HUES48 (cell line): ENCODE results near the gene CSNK1D.

ENCODE experiments used
- H3K27ac ChIP-seq: one replicate; pipeline ENCODE4 v1.7.0; 2013; ENCODE audit warnings: low read depth, low read length, inconsistent platforms
- H3K27me3 ChIP-seq: 2 replicates; pipeline ENCODE4 v1.6.1; 2013; ENCODE audit warnings: mild to moderate bottlenecking, low read length; ENCODE audit not compliant: control insufficient read depth, insufficient read depth
- H3K36me3 ChIP-seq: 2 replicates; pipeline ENCODE4 v1.6.1; 2013; ENCODE audit warnings: low read length; ENCODE audit not compliant: control insufficient read depth, insufficient read depth
- H3K4me1 ChIP-seq: 2 replicates; pipeline ENCODE4 v1.6.1; 2013; ENCODE audit warnings: mild to moderate bottlenecking, low read length; ENCODE audit not compliant: control insufficient read depth, insufficient read depth
- H3K4me3 ChIP-seq: 2 replicates; pipeline ENCODE4 v1.5.1; 2013; ENCODE audit warnings: mild to moderate bottlenecking, low read depth, low read length
- H3K9ac ChIP-seq: 2 replicates; pipeline ENCODE4 v1.6.1; 2013; ENCODE audit warnings: mild to moderate bottlenecking, low read depth, low read length, moderate library complexity
- H3K9me3 ChIP-seq: 2 replicates; pipeline ENCODE4 v1.6.1; 2013; ENCODE audit warnings: low read length; ENCODE audit not compliant: control insufficient read depth, insufficient read depth

Gene CSNK1D

DNA sequence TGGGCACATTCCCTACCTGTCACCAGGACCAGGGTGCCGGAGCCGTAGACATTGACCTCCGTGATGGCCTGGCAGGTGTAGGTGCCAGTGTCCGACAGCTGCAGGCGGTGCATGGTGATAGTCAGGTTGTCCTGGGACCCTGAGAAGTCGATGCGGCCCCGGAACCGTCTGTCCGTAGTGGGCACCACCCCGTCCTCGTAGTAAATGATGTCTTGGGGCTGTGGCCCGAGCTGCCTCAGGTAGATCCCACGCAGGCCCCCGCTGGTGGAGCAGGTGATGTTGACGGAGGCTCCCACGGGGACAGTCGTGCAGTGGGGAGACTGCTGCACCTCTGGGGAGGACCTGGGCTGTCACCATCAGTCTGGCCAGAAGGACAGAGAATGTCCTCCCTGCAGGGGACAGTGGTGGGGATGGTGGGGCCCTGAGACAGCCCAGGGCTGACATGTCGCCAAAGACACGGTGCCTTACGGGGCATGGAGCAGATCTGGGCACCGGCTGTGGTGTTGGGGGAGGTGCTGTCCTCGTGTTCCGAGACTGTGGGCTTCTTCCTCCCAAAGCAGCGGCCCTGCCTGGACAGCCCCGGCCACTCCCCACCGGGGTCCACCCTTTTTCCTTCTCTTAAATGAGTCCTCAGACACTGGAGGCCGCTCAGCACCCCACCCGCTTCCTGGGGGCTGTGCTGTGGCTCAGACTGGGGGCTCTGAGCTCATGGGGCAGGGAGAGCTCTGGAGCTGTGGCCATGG lies 43.3 kb upstream of the CSNK1D start:
- H3K27me3 ChIP-seq, result no peaks in the 10 kb centered on the region
- H3K4me3 ChIP-seq, result no peak overlapping the region
- H3K4me1 ChIP-seq, result 0 out of 2 replicates have a peak, but pooled peaks cover 4% of the 10 kb centered on the region

DNA sequence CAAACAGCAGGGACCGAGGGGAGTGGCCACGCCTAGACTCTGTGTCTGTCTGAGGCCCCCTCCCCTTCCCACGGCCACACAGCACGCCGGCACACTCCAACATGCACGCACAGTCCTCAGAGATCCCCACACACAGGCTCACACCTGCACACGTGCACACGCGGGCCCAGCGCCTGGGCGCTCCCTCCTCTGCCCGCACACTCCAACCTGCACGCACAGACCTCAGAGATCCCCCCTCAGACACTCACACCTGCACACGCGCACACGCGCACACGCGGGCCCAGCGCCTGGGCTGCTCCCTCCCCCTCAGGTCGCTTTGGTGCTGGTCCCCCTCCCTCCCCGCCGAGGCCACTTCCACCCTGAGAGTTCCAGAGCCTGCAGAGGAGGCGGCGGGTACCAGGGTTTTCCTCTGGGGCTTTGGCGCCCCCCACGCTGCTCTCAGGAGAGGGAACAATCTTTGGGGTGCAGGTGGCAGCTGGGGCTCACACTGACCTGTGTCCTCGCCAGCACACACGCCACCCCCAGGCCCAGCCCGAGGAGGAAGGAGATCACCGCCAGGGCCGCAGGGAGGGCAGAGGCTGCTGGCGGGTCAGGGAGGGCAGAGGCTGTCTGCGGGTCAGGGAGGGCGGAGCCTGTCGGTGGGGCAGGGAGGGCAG lies 42.3 kb upstream of the CSNK1D start:
- no peaks in the 10 kb centered on the region for H3K36me3 ChIP-seq
- H3K9me3 ChIP-seq, result no peaks in the 10 kb centered on the region
- peak overlapping the region; percentile 17; the same call in 1 of the 2 replicates for H3K4me3 ChIP-seq
- no peaks in the 10 kb centered on the region for H3K27me3 ChIP-seq
- no peak overlapping the region for H3K27ac ChIP-seq
- no peak overlapping the region for H3K9ac ChIP-seq
- 0 out of 2 replicates have a peak, but pooled peaks cover 4% of the 10 kb centered on the region for H3K4me1 ChIP-seq

More for the DNA sequence above, 43.3 kb upstream of the CSNK1D start:
- Histone ChIP-seq H3K36me3 (no peaks in the 10 kb centered on the region), H3K9me3 (no peaks in the 10 kb centered on the region), H3K27ac (no peak overlapping the region), H3K9ac (no peak overlapping the region)

DNA sequence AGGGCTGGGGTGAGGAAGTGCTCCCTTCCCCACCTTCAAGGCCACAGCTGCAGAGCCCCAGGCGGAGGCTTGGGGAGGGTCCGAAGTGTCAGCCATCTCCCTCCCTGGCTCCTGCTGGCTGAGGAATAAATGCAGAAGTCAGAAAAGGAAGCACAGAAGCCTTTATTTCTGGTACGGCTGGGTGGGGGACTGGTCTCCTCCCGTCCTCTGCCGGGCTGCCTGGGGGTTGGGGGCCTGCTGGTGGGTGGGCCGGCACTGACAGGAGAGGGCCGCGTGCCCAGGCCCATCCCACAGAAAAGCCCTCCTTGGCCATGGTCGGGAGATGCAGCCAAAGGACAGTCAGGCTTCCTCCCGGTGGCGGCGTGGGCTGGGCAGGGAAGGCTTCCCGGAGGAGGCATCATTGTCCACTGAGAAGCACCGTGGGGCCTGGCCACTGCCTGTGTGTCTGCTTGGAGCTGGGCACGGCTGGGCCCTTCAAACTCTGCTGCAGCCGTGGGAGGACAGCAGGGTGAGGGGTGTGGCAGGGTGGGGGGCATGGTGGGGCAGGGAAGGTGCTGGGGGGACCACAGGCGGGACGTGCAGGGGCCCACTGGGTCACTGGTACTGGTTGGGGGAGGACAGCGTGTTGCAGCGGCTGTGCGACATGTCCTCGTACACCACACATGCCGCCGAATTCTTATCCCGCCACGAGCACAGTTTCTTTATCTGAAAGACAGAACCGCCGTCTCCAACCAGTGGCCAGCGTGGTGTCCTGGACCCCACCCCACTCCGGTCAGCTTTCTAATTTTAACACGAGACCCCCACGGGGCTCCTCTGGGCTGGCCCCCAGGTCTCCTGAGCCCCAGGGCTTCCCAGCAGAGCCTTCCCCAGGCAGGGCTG lies 41.5 kb upstream of the CSNK1D start:
- Histone ChIP-seq H3K4me3 (no peak overlapping the region), H3K27me3 (no peaks in the 10 kb centered on the region), H3K36me3 (no peaks in the 10 kb centered on the region), H3K27ac (no peak overlapping the region), H3K4me1 (0 out of 2 replicates have a peak, but pooled peaks cover 4% of the 10 kb centered on the region), H3K9me3 (no peaks in the 10 kb centered on the region), H3K9ac (no peak overlapping the region)

DNA sequence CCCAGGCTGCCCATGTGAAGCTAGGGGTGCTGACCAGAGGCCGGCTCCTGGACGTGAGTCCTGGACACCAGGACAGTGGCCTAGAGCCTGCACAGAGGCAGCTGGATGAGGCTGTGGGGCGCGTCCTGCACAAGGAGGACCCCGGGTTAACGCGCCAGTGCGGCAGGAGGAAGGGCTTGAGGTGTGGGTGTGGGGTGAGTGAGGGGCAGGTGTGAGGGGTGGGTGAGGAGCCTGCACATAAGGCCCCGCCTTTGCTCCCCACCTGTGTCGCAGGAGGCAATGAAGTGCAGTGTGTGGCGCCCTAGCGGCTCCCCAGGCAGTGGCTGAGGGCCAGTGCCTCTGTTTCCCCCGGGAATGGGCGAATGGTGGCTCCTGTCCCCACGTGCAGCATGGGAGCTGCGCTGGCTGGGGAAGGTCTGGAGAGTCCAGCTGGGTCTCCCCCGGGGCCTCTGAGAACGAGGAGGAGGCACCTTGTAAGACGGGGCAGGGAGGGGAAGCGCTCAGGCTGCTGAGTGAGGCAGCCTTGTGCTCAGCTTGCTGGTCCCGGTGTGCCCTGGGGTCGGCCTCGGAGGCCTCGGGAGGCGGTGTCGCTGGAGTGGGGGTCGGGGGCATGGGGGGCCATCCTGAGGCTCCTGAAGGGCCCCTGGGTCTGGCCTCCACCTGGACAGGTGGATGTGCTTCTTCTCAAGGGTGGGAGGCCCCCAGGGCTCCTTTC lies 40.7 kb upstream of the CSNK1D start:
- Histone ChIP-seq H3K9ac (no peak overlapping the region), H3K27ac (no peak overlapping the region), H3K27me3 (no peaks in the 10 kb centered on the region), H3K4me3 (no peak overlapping the region), H3K9me3 (no peaks in the 10 kb centered on the region), H3K4me1 (0 out of 2 replicates have a peak, but pooled peaks cover 4% of the 10 kb centered on the region), H3K36me3 (no peaks in the 10 kb centered on the region)

DNA sequence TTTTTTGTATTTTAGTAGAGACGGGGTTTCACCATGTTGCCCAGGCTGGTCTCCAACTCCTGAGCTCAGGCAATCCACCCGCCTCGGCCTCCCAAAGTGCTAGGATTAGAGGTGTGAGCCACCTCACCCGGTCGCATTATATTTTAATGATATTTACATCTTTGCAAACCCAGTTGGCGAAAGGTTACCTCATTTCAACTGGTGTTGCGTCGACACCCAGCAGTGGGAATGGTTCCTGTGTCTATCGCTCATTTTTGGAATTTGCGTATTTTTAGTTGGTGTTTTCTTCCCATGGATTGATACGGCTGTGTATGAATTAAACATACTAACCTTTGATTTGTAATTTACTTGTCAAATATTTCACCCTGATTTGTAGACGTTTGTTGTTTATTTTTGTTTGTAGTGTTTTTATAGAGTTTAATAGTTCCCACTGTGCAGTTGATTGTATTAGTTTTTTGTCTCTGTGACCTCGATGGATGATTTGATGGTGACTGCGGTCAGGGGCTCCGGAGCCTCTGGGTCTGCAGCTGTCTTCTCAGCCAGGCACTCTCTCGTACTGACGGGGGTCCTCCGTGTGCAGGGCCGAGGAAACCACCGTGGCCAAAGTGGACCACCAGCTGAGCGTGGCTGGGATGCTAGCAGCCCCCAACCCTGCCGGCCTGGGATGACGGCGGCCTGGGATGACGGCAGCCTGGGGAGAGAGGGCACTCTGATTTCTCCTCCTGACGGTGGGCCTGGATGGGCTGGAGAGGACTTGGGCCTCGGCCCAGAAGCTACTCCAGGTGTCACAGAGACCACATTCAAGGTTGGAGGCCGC lies 39.9 kb upstream of the CSNK1D start:
- H3K4me1 ChIP-seq, result 0 out of 2 replicates have a peak, but pooled peaks cover 4% of the 10 kb centered on the region
- H3K36me3 ChIP-seq, result no peaks in the 10 kb centered on the region
- H3K27me3 ChIP-seq, result no peaks in the 10 kb centered on the region
- H3K27ac ChIP-seq, result no peak overlapping the region
- H3K9ac ChIP-seq, result no peak overlapping the region
- no peaks in the 10 kb centered on the region for H3K9me3 ChIP-seq
- no peak overlapping the region for H3K4me3 ChIP-seq

DNA sequence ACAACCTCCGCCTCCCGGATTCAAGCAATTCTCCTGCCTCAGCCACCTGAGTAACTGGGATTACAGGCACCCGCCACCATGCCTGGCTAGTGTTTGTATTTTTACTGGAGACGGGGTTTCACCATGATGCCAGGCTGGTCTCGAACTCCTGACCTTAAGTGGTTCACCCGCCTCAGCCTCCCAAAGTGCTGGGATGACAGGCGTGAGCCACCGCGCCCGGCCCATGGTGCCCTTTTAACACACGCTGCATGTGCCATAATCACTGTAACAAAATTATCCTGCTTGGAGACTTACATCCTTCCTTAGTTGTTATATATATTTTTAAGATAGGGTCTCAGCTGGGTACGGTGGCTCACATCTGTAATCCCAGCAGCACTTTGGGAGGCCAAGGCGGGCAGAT lies 38.5 kb upstream of the CSNK1D start:
- no peaks in the 10 kb centered on the region for H3K36me3 ChIP-seq

DNA sequence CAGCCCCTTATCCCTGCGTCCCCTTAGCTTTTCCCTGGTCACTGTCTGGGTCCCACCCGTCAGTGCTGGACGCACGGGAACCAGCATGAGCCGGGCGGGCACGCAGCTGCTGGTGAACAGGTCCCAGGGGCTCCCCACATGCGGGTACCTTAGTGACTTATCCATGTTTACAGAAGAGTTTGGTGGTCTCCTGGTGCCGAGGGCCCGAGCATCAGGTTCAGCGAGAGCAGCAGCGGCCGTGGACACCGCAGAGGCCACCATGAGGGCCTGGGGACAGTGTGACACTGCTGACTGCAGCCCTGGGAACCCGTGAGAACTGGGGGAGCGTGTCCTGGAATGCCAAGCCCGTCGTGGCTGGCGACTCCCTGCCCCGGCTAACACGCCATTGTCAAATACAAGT lies 37.4 kb upstream of the CSNK1D start:
- no peak overlapping the region for H3K9ac ChIP-seq
- no peak overlapping the region for H3K4me3 ChIP-seq
- no peak overlapping the region for H3K27ac ChIP-seq
- no peaks in the 10 kb centered on the region for H3K9me3 ChIP-seq
- no peaks in the 10 kb centered on the region for H3K27me3 ChIP-seq
- H3K4me1 ChIP-seq, result no peaks in the 10 kb centered on the region
- H3K36me3 ChIP-seq, result no peaks in the 10 kb centered on the region

More for the DNA sequence above, 38.5 kb upstream of the CSNK1D start:
- Histone ChIP-seq H3K9me3 (no peaks in the 10 kb centered on the region), H3K27me3 (no peaks in the 10 kb centered on the region), H3K9ac (no peak overlapping the region), H3K27ac (no peak overlapping the region), H3K4me1 (no peaks in the 10 kb centered on the region), H3K4me3 (no peak overlapping the region)

DNA sequence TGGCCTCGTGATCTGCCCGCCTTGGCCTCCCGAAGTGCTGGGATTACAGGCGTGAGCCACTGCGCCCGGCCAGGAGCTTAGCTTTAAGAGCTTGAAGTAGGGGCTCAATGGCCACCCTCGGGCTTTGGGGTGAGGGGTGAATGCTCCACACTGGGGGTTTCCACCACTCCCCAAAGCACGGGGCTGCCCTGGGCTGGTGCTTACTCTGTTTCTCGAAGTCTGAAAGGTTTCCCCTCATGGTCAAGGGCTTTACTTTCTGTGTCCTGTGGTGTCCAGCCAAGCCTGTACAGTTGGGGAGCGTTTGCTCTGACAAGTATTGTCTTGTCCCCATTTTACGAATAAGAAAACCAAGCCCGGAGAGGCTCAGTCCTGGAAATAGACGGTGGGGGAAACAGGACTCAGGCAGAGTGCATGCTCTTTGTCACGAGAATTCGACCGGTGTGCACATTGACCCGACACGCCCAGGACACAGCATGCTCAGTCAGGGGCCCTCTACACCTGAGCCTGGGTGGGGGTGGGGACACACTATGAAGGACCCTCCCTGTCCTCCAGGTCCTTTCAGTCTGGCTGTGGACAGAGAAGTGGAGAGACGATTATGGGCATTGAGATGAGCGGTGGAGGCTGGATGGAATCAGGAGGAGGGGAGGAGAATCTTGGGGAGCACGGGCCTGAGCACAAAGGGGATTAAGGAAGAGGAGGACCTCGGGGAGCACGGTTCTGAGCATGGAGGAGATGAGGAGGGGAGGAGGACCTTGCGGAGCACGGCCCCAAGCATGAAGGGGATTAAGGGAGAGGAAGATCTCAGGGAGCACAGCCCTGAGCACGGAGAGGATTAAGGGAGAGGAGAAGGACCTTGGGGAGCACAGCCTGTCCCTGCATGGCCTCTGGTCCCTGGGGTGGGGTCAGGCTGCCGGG lies 36.4 kb upstream of the CSNK1D start:
- no peaks in the 10 kb centered on the region for H3K27me3 ChIP-seq
- H3K9ac ChIP-seq, result no peak overlapping the region

DNA sequence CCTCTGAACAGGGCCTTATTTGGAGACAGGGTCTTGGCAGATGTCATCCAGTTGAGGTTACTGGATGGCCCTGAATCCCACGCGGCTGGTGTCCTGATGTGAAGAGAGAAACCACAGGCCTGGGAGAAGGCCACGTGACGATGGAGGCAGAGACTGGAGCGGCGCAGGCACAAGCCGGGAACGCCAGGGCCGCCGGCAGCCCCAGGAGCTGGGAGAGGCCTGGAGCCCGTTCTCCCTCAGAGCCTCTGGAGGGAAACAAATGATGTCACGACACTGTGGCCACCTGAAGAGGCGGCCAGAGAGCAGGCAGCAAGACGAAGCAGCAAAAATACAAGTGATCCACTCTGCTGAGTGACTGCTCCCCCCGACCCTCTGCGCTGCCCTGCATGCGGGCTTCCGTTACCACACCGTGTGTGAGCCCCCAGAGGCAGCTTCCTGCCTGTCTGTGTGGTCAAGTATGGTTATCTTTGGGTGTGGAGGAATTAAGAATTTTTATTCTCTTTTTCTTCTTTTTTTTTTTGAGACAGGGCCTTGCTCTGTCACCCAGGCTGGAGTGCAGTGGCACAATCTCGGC lies 32.3 kb upstream of the CSNK1D start:
- no peak overlapping the region for H3K4me3 ChIP-seq
- H3K27ac ChIP-seq, result no peak overlapping the region
- no peaks in the 10 kb centered on the region for H3K4me1 ChIP-seq
- H3K27me3 ChIP-seq, result no peaks in the 10 kb centered on the region
- H3K9ac ChIP-seq, result no peak overlapping the region
- H3K9me3 ChIP-seq, result no peaks in the 10 kb centered on the region
- H3K36me3 ChIP-seq, result no peaks in the 10 kb centered on the region

More for the DNA sequence above, 36.4 kb upstream of the CSNK1D start:
- Histone ChIP-seq H3K4me3 (no peak overlapping the region), H3K9me3 (no peaks in the 10 kb centered on the region), H3K27ac (no peak overlapping the region), H3K36me3 (no peaks in the 10 kb centered on the region), H3K4me1 (no peaks in the 10 kb centered on the region)
